K562 (cell line): Measurements from ENCODE around the gene TTBK1. TPM values are rescaled to one million over a fixed set of nuclear protein-coding genes. Genes with fewer than 3 reads are reported as not detected.

Experiments
- ATAC-seq: fragments of 200-7000 bp; cut with Tn5 transposase; 3 replicates; pipeline ENCODE4 v1.9.1; 2020; ENCODE audit warnings: moderate library complexity
- BruUV-seq: library from RNA; stranded (reverse); fragments of 400-500 nt; replicated peaks from 2 replicates; lab custom pipeline; 2021; lab: Mats Ljungman, UMichigan
- CTCF ChIA-PET: fragments of 300-600 bp; formaldehyde crosslinking; extraction: SDS; loops from one replicate; lab custom pipeline; 2021; ENCODE audit warnings: low intra/inter-chr PET ratio; lab: Yijun Ruan, JAX
- POLR2A ChIA-PET: fragments of 300-600, 350-650 bp; sonication (Branson Sonifier 250); formaldehyde crosslinking; extraction: SDS; loops from one replicate; lab custom pipeline; 2021; ENCODE audit warnings: antibody characterized with exemption, inconsistent platforms; lab: Yijun Ruan, JAX
- DNase-seq, 4 experiments: peaks; one replicate each; pipeline versions ENCODE4 v3.0.0 to v3.0.0-alpha.2; 2011 to 2018; ENCODE audit warnings: low spot score in 3 of 4, mixed read lengths in 3 of 4; ENCODE audit errors: extremely low read depth in 1 of 4
- FAIRE-seq: peaks from 2 replicates; lab custom pipeline; 2011; peaks lifted over from hg19 to GRCh38; lab: Jason Lieb, UNC
- H2AFZ ChIP-seq: 2 replicates; pipeline ENCODE4 v1.6.0; 2011; ENCODE audit warnings: low read depth, low read length, control low read depth, inconsistent platforms
- H3K27ac ChIP-seq: fragments of 200-600 bp; 3 replicates; pipeline ENCODE4 v1.8.0; 2011; ENCODE audit warnings: low read depth, mild to moderate bottlenecking, control low read depth, inconsistent platforms, low read length, moderate library complexity, mixed read lengths; ENCODE audit errors: extremely low read depth
- H3K27me3 ChIP-seq, 2 experiments: fragments of 300-600 bp in 1 of 2; 2 replicates in 1 of 2; 3 replicates in 1 of 2; pipeline versions ENCODE4 v1.6.0 to v1.8.0; 2011; ENCODE audit warnings: inconsistent platforms in 2 of 2, low read length in 2 of 2, mild to moderate bottlenecking in 1 of 2, mixed read lengths in 1 of 2, moderate library complexity in 1 of 2; ENCODE audit not compliant: control insufficient read depth in 2 of 2, insufficient read depth in 2 of 2
- H3K36me3 ChIP-seq: fragments of 300-600 bp; 3 replicates; pipeline ENCODE4 v1.8.0; 2011; ENCODE audit warnings: mild to moderate bottlenecking, low read length, inconsistent platforms; ENCODE audit not compliant: control insufficient read depth, insufficient read depth
- H3K4me1 ChIP-seq, 2 experiments: fragments of 200-600 bp in 1 of 2; replicated peaks in 1 of 2; 2 replicates in 1 of 2; 3 replicates in 1 of 2; pipeline versions ENCODE4 v1.5.1 to v1.8.0; 2011; ENCODE audit warnings: inconsistent platforms in 2 of 2, low read length in 2 of 2, mild to moderate bottlenecking in 1 of 2, mixed read lengths in 1 of 2, moderate library complexity in 1 of 2; ENCODE audit not compliant: control insufficient read depth in 2 of 2, insufficient read depth in 2 of 2
- H3K4me2 ChIP-seq: 2 replicates; pipeline ENCODE4 v1.6.1; 2011; ENCODE audit warnings: low read length, control low read depth, inconsistent platforms, mixed read lengths; ENCODE audit not compliant: insufficient read depth
- H3K4me3 ChIP-seq: fragments of 200-600 bp; sonication (generic), shearing (Covaris generic); 2 replicates; pipeline ENCODE4 v1.5.1; 2016; ENCODE audit warnings: control low read depth, inconsistent platforms
- H3K79me2 ChIP-seq: fragments of 200-600 bp; 3 replicates; pipeline ENCODE4 v1.8.0; 2011; ENCODE audit warnings: low read length, inconsistent platforms; ENCODE audit not compliant: control insufficient read depth, insufficient read depth
- H3K9ac ChIP-seq, 2 experiments: 2 replicates each; pipeline versions ENCODE4 v1.6.0 to v1.6.1; 2011; ENCODE audit warnings: low read depth in 2 of 2, low read length in 2 of 2, control low read depth in 1 of 2, inconsistent platforms in 1 of 2, mild to moderate bottlenecking in 1 of 2, mixed read lengths in 1 of 2; ENCODE audit not compliant: insufficient read depth in 1 of 2
- H3K9me1 ChIP-seq: one replicate; pipeline ENCODE4 v1.6.0; 2011; ENCODE audit warnings: inconsistent platforms, mild to moderate bottlenecking, low read length, moderate library complexity; ENCODE audit not compliant: control insufficient read depth, insufficient read depth
- H3K9me3 ChIP-seq: replicated peaks from 2 replicates; pipeline ENCODE4 v1.5.1; 2011; ENCODE audit warnings: low read depth, low read length, inconsistent platforms; ENCODE audit not compliant: control insufficient read depth, insufficient read depth
- H4K20me1 ChIP-seq: replicated peaks from 2 replicates; pipeline ENCODE4 v1.6.1; 2011; ENCODE audit warnings: low read length, inconsistent platforms, mixed read lengths; ENCODE audit not compliant: control insufficient read depth, insufficient read depth
- E2F5 ChIP-seq: sonication (generic); formaldehyde crosslinking; IDR thresholded peaks from 2 replicates; pipeline ENCODE4 v1.8.0; 2022; ENCODE audit warnings: mild to moderate bottlenecking, missing genetic modification reagents
- KDM2B ChIP-seq: fragments of 250-450 bp; sonication (Bioruptor Pico); IDR thresholded peaks from 2 replicates; pipeline ENCODE4 v1.8.0; 2021; ENCODE audit warnings: mild to moderate bottlenecking, moderate library complexity
- MLX ChIP-seq, 2 experiments: fragments of 450-650 bp in 1 of 2; sonication (generic) in 1 of 2; formaldehyde crosslinking; conservative IDR thresholded peaks; 2 replicates each; pipeline versions ENCODE4 v1.4.0 to v1.8.1; 2020 to 2022; ENCODE audit warnings: mild to moderate bottlenecking in 1 of 2, missing genetic modification reagents in 1 of 2
- NR4A1 ChIP-seq, 2 experiments: fragments of 250-450 bp in 1 of 2; fragments of 450-650 bp in 1 of 2; sonication (Bioruptor Pico) in 1 of 2; IDR thresholded peaks; 2 replicates each; pipeline versions ENCODE4 v1.4.0 to v1.6.1; 2016 to 2020; ENCODE audit warnings: mild to moderate bottlenecking in 2 of 2, missing compliant biosample characterization in 1 of 2, missing genetic modification characterization in 1 of 2, moderate library complexity in 1 of 2
- POLR3G ChIP-seq: IDR thresholded peaks from 2 replicates; pipeline ENCODE4 v1.6.1; 2011; ENCODE audit not compliant: insufficient read length, insufficient replicate concordance; ENCODE audit errors: extremely low read depth
- WGBS: fragments of 100-300 bp; shearing (Covaris generic); methylation state at CpG from one replicate; pipeline ENCODE4 v1.1.6; 2016; ENCODE audit warnings: low coverage, mixed read lengths; ENCODE audit not compliant: insufficient coverage; ENCODE audit errors: missing lambda C conversion rate; 5-methylcytosine and 5-hydroxymethylcytosine counted together
- in situ Hi-C: fragments of 300-500 bp; cut with MboI; formaldehyde crosslinking; loops from 4 replicates; pipeline ENCODE4 v1.15.0; 2018; ENCODE audit warnings: inconsistent platforms, mixed read lengths
- intact Hi-C: fragments of 100-400 bp; cut with micrococcal nuclease; formaldehyde crosslinking; loops from 2 replicates; pipeline ENCODE4 v1.14.2; 2022
- polyA plus RNA-seq, 8 experiments: library from polyadenylated mRNA; depleted of rRNA in 4 of 8; stranded (reverse) in 5 of 8; unstranded in 3 of 8; fragments of >200 nt; fragmentation: Nextera tagmentation in 2 of 8; fragmentation: Illumina TruSeq in 1 of 8; extraction: Ambion mirVana in 2 of 8; extraction: Trizol in 1 of 8; gene quantifications; 2 replicates each; pipeline versions ENCODE4 v1.2.1 to v1.2.3, GENCODE V29; 2011 to 2014; ENCODE audit warnings: inconsistent platforms in 1 of 8, missing spikeins in 1 of 8
- total RNA-seq, 7 experiments: library from RNA; depleted of rRNA in 6 of 7; stranded (reverse); fragments of >200 nt in 6 of 7; fragmentation: Illumina TruSeq in 2 of 7; extraction: Trizol in 2 of 7; gene quantifications; 2 replicates each; pipeline versions ENCODE4 v1.2.1 to v1.2.3, GENCODE V29; 2011 to 2021; ENCODE audit warnings: low replicate concordance in 1 of 7

Gene TTBK1
- total and polyA plus RNA-seq, 9 of the 15 experiments (the other 6 are each of a cell fraction or from before 2014, with no cell fraction given): not detected

- TF ChIP-seq POLR3G: no peak
These were observed 33.5 kb downstream of the TTBK1 start (continued) for GRCh38 chr6:43276577-43277305.

GRCh38 chr6:43277306-43277642 is 34.0 kb downstream of the TTBK1 start:
- POLR2A ChIA-PET: no interaction called here

More at GRCh38 chr6:43277306-43277642, 34.0 kb downstream of the TTBK1 start:
- Histone ChIP-seq H4K20me1 (no peaks in the 10 kb centered on the region), H3K4me1 (peaks cover 0 to 25% of the 10 kb centered on the region in 2 experiments; a peak in 2 of 5 replicates), H3K9me3 (no peaks in the 10 kb centered on the region), H3K27ac (no peak overlapping the region), H3K4me2 (no peak overlapping the region), H3K79me2 (no peaks in the 10 kb centered on the region), H3K9ac (no peak overlapping the region), H2AFZ (no peak overlapping the region), H3K4me3 (no peak overlapping the region), H3K9me1 (no peaks in the 10 kb centered on the region), H3K27me3 (peaks cover 44 to 83% of the 10 kb centered on the region in 2 experiments), H3K36me3 (no peaks in the 10 kb centered on the region)
- no peak for DNase-seq
- no peak for TF ChIP-seq MLX (CRISPR knock-in tag; conservative IDR thresholded peaks at IDR 0.05)
- TF ChIP-seq KDM2B (CRISPR knock-in tag): no peak
- TF ChIP-seq NR4A1 (CRISPR knock-in tag; IDR thresholded peaks at IDR 0.05): no peak
- TF ChIP-seq NR4A1 (tag; IDR thresholded peaks at IDR 0.05): no peak
- TF ChIP-seq E2F5: no peak
- WGBS: 7% methylated on average over 6 of the region's 6 CpGs
- CTCF ChIA-PET: no interaction called here
- intact Hi-C loops (no loop called here), in situ Hi-C loops (no loop called here)
- ATAC-seq: no peak
- no peak for FAIRE-seq
- BruUV-seq: no TSS peak
